GM18951 (cell line): ENCODE data around the gene RAP1GAP.
"Not testable (repeated sequence)": the region's sequence is repeated elsewhere in the genome, so short reads cannot be mapped to it uniquely, and the experiment has no call there.

Experiments
- POLR2A ChIP-seq: IDR thresholded peaks from 4 replicates; pipeline ENCODE4 v1.6.1; 2011; ENCODE audit warnings: mild to moderate bottlenecking; ENCODE audit not compliant: insufficient read length, insufficient read depth; ENCODE audit errors: extremely low read depth
- in situ Hi-C: fragments of 300-500 bp; cut with MboI; formaldehyde crosslinking; loops from one replicate; pipeline ENCODE4 v1.12.0; 2022; ENCODE audit warnings: low sequenced_read_pairs, mixed read lengths, inconsistent platforms; ENCODE audit not compliant: unreplicated experiment

The RAP1GAP gene

DNA sequence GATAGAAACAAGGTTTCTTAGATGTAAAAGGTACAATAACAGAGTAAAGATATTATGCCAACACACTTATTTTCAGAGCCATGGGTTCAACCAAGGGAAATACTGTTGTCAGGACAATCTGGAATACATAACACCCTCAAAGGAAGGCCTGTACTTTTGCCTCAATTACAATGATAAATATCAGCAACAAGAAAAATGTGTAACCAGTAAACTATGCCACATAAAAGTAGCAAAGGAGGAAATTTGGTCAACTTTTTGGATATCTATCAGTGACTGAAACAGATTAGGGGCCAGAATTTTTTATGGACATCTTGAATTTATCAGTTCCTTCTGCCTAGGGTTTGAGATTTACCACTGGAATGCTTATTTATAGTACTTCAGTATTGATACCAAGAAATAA is 24.6 kb upstream of the RAP1GAP start:
- in situ Hi-C loops, result no loop called here
- TF ChIP-seq POLR2A, result no peak

GRCh38 chr1:21691739-21692138 is 22.6 kb upstream of the RAP1GAP start:
- in situ Hi-C loops, result no loop called here
- no peak for TF ChIP-seq POLR2A

DNA sequence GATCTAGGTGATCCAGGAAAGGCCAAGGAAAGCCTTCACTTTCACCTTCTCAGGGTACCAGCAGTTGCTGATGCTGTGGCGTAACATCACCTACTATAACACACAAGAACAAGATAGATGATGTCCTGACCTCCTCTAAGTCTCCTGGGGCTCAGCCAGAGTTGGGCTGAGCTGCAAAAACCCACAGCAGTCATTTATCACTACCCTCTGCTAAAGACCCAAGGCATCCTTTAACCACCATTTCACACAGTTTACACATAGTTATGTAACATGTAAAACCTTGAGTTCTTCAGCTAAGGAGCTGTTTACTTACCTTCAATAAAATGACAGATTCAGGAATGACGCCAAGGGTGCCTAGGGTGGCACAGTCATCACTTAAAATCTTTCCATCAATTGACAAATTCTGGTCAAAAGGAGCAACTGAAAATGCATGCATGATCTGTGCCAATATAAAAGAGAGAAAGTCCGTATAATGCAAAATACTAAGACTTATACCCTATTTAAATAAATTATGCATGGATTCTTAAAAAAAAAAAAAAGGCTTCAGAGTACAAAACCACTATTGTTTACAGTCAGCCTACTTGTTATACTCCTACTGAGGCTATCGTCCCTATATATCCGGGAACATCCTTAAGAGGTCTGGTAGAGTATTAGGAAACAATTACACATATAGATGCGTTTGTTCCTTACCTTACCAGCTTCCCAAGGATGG is 20.7 kb upstream of the RAP1GAP start:
- in situ Hi-C loops, result no loop called here
- TF ChIP-seq POLR2A, result no peak

DNA sequence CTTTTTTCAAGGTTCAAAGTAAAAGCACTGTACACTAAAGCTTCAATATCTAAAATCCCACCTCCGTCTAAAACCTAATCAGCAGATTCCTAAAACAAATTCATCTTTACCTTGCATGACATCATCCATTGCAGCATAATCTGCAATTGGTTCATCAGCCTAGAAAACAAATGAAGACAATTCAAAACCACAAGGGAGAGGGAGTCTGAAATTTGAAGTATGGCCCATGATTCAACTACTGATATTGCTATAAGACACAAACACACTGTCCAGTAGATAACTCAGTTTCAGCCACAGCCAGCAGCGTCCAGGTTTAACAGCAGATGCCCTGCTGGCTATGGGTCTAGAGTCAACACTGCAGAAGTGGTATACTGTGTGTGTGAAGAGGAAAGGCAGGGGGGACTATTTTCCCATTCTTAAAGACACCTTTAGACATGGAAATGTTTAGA is 17.9 kb upstream of the RAP1GAP start:
- in situ Hi-C loops, result no loop called here
- TF ChIP-seq POLR2A, result no peak

DNA sequence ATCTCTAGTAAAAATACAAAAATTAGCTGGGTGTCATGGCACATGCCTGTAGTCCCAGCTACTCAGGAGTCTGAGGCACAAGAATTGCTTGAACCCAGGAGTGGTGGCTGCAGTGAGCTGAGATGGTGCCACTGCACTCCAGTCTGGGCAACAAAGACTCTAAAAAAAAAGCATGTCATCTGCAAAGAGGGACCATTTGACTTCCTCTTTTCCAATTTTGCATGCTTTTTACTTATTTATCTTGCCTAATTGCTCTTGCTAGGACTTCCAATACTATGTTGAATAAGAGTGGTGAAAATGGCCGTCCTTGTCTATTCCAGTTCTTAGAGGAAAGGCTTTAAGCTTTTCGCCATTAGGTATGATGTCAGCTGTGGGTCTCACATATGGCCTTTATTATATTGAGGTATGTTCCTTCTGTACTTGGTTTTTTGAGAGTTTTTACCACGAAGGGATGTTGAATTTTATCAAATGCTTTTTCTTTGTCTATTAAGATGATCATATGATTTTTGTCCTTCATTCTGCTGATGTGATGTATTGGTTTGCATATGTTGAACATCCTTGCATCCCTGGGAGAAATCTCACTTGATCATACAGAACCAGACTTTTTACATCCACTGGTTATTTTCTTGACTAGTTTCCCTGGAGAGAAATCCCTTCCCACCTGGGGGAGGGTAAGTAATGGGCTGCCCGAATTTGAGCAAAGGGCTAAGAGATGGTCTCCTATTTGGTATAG is 17.0 kb upstream of the RAP1GAP start:
- TF ChIP-seq POLR2A, result no peak
- in situ Hi-C loops, result no loop called here

DNA sequence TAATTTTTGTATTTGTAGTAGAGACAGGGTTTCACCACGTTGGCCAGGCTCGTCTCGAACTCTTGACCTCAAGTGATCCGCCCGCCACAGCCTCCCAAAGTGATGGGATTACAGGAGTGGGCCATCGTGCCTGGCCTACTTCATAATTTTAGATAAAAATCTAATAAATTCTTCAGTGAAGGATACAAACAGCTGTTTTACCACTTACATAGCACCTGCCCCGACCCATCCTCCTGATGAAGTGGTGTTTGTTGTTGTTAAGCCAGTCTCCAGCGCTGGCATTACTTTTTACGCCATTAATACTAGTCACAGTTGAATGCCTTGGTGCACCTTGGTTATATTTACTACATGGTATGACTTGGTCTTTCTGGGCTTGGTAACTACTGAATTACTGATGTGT is 12.3 kb upstream of the RAP1GAP start:
- TF ChIP-seq POLR2A, result no peak
- in situ Hi-C loops, result no loop called here

- in situ Hi-C loops, result no loop called here
These were observed 11.8 kb upstream of the RAP1GAP start for GRCh38 chr1:21680918-21681317.

DNA sequence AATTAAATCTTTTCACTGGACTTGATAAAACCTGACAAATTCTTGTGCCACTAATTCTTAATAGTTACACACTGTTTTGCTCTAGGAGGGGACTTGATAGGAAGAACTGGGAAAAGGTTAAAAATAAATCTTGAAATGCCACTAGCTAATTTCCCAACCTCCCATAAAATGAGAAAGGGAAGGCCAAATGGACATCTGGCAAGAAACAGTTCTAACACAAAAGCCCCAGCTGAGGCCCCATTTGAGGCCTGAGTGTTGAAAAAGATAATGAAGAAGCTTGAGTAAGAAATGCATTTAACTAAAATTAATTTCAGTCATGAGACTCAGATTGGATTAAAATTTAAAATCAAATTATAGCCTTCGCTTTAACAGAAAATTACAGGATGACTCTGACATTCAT is 11.2 kb upstream of the RAP1GAP start:
- in situ Hi-C loops, result no loop called here
- no peak for TF ChIP-seq POLR2A

More at GRCh38 chr1:21680918-21681317, 11.8 kb upstream of the RAP1GAP start:
- no peak for TF ChIP-seq POLR2A

GRCh38 chr1:21677168-21677567 is 8.0 kb upstream of the RAP1GAP start:
- in situ Hi-C loops, result no loop called here
- no peak for TF ChIP-seq POLR2A

DNA sequence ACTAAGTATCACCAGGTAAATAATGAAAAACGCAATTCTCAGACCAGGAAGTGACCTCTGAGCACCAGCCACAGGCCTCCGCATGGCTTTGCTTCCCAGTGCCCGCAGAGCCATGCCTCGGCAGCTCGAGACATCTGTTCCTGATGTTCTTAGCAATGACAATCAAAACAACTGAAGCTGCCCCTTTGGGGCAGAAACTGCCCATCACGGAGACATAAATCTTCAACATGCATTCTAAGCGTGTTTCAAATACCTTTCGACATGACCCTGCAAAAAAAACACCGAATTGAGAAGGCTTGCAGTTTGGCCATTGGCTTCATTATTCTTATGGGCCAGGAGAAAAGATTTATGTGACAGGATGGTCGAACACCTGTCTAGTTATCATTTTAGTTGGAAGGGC is 5.8 kb upstream of the RAP1GAP start:
- in situ Hi-C loops, result no loop called here
- TF ChIP-seq POLR2A, result no peak

DNA sequence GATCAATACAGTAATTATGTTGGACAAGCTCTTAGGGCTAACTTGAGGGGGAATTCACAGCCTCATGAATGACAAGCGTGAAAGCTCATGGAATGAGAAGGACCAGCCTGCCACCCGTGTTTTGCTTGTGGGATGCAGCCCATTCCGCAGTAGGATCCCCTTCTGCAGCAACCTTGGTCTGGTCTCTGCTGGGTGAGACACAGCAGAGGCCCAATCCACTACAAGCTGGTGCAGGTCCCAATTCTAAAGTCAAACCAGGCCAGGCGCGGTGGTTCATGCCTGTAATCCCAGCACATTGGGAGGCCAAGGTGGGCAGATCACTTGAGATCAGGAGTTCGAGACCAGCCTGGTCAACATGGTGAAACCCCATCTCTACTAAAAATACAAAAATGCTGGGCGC is 4.7 kb upstream of the RAP1GAP start:
- in situ Hi-C loops, result not testable (repeated sequence)

DNA sequence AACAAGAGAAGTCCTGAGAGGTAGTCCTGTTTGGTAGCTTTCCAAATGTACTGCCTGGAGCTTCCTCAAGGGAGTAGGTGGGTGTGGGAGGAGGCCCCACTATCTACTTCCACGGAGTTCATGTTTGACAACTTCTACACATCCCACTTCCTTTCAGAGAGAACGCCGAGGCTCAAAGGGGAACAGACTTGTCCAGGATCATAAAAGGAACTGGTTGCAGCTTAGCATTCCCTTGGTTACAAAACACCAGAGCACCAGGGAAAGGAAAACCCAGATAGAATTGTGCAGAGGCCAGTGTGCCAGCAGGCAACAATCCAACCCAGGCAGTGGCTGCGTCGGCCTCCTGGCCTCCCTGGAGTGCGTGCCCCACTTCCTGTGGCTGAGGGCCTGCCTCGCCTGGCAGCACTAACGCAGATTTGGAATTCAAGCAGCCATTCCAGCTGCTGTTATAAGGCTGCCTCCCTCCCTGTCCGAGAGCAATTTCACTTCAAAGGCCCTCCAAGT is 4.2 kb upstream of the RAP1GAP start:
- no peak for TF ChIP-seq POLR2A
- in situ Hi-C loops, result no loop called here

DNA sequence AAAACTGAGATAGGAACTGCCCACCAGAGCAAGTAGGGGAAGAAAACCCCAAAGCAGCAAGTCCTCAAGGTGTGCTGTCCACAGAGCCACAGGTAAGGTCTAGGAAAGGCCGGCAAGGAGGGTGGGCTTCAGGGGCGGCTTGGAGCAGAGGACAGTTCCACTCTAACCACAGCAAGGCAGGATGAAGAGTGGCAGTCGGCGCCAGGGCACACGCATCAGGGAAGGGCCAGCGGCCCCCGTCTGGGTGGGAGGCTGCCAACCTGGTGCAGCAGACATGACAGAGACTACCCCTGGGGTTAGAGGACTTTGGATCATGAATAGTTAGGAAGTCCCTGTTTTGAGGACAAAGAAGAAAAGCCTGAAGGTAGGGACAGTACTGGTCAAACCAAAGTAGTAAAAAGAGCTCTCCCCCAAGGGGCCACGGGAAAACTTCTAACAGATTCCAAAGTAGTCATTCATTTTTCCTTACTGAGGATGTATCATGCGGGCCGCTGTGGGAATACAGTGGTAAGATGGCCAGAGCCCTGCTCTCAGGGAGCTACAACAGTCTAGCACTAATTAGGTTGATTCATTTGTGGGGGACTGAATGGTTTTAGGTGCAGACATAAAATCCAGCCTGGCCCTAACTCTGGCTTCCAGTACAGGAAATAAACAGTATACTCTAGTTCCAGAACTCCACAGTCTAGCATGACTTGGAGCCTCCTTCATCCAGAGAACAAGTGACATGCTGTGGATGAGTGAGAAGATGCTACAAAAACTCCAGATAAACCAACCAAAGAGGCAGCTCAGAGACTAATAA is 3.5 kb upstream of the RAP1GAP start:
- in situ Hi-C loops, result no loop called here
- TF ChIP-seq POLR2A, result no peak
